Stimulated activated CD4-positive, alpha-beta T cell treated with anti-CD3 and anti-CD28 coated beads, Interleukin-4, amount 100 ng/mL, for 24 hours (primary cell): ENCODE results near the gene WDR33.
"Not testable (repeated sequence)": the region's sequence is repeated elsewhere in the genome, so short reads cannot be mapped to it uniquely, and the experiment has no call there.

Experiments
- DNase-seq: peaks from one replicate; pipeline ENCODE4 v3.0.0-alpha.2; 2020

The WDR33 gene

GRCh38 chr2:127810619-127811396, at the start of gene WDR33:
Gene WDR33, minus strand, starts transcription at chr2:127811171. Its CDS starts 40,190 bp downstream, at chr2:127770981.
- peak; percentile 96 for DNase-seq

- DNase-seq = no peak
These were observed 49.2 kb upstream of the WDR33 start for GRCh38 chr2:127860130-127860529.

GRCh38 chr2:127859712-127860085, 48.7 kb upstream of the WDR33 start:
- peak; percentile 59 for DNase-seq

- DNase-seq = no peak
These were observed 46.4 kb upstream of the WDR33 start for GRCh38 chr2:127857265-127857808.

GRCh38 chr2:127853671-127854070, 42.7 kb upstream of the WDR33 start:
- no peak for DNase-seq

GRCh38 chr2:127852388-127852787, 41.4 kb upstream of the WDR33 start:
- DNase-seq = no peak

- no peak for DNase-seq
These were observed 37.0 kb upstream of the WDR33 start for GRCh38 chr2:127847931-127848330.

- DNase-seq = no peak
These were observed 34.0 kb upstream of the WDR33 start for GRCh38 chr2:127844973-127845372.

- DNase-seq = no peak
These were observed 32.7 kb upstream of the WDR33 start for GRCh38 chr2:127843677-127844076.

- no peak for DNase-seq
These were observed 30.7 kb upstream of the WDR33 start for GRCh38 chr2:127841466-127842178.

- no peak for DNase-seq
These were observed 29.9 kb upstream of the WDR33 start for GRCh38 chr2:127840893-127841292.

- no peak for DNase-seq
These were observed 24.0 kb upstream of the WDR33 start for GRCh38 chr2:127834951-127835350.

GRCh38 chr2:127829845-127830246, 18.9 kb upstream of the WDR33 start:
- peak; percentile 71 for DNase-seq

- DNase-seq = not testable (repeated sequence)
These were observed 15.7 kb upstream of the WDR33 start for GRCh38 chr2:127826708-127827107.

- no peak for DNase-seq
These were observed 15.1 kb upstream of the WDR33 start for GRCh38 chr2:127826047-127826446.

- DNase-seq = no peak
These were observed 9.2 kb upstream of the WDR33 start for GRCh38 chr2:127820080-127820668.

GRCh38 chr2:127818794-127819425, 7.9 kb upstream of the WDR33 start:
- no peak for DNase-seq

GRCh38 chr2:127818241-127818640, 7.3 kb upstream of the WDR33 start:
- no peak for DNase-seq

GRCh38 chr2:127814677-127815076, 3.7 kb upstream of the WDR33 start:
- no peak for DNase-seq

GRCh38 chr2:127812441-127812840, 1.5 kb upstream of the WDR33 start:
- not testable (repeated sequence) for DNase-seq

GRCh38 chr2:127811397-127812321, 688 bp upstream of the WDR33 start:
- no peak for DNase-seq

- no peak for DNase-seq
These were observed 784 bp downstream of the WDR33 start for GRCh38 chr2:127810156-127810618.
